Testis (tissue), 3 donors: Measurements from ENCODE around the gene MAST4. TPM values are rescaled to one million over a fixed set of nuclear protein-coding genes. Genes with fewer than 3 reads are reported as not detected.

Source experiments
- DNase-seq: peaks from one replicate; pipeline ENCODE4 v3.0.0-alpha.2; 2019
- H3K27ac ChIP-seq, 2 donors: fragments of 200-600 bp; sonication (generic); one replicate each; pipeline ENCODE4 v1.5.1; 2019
- H3K27me3 ChIP-seq: fragments of 200-600 bp; sonication (generic); one replicate; pipeline ENCODE4 v1.5.1; 2019
- H3K36me3 ChIP-seq: fragments of 200-600 bp; sonication (generic); one replicate; pipeline ENCODE4 v1.5.1; 2017; ENCODE audit warnings: low read depth; ENCODE audit errors: missing control alignments
- H3K4me1 ChIP-seq: fragments of 200-600 bp; sonication (generic); one replicate; pipeline ENCODE4 v1.5.1; 2019
- H3K4me3 ChIP-seq, 2 donors: fragments of 200-600 bp; sonication (generic); one replicate each; pipeline ENCODE4 v1.5.1; 2017 to 2019
- H3K9me3 ChIP-seq: fragments of 200-600 bp; sonication (generic); one replicate; pipeline ENCODE4 v1.5.1; 2017
- CTCF ChIP-seq, 3 experiments: fragments of 450-650 bp in 2 of 3; fragments of 200-600 bp in 1 of 3; sonication (generic) in 1 of 3; IDR thresholded peaks; one replicate each; pipeline ENCODE4 v1.5.1; 2016 to 2019; ENCODE audit warnings: antibody characterized with exemption in 3 of 3, mild to moderate bottlenecking in 2 of 3, moderate library complexity in 1 of 3
- POLR2A ChIP-seq: fragments of 450-650 bp; IDR thresholded peaks from one replicate; pipeline ENCODE4 v1.6.1; 2017; ENCODE audit warnings: antibody characterized with exemption, mild to moderate bottlenecking, moderate library complexity
- WGBS, 2 donors: methylation state at CpG; one replicate each; pipeline ENCODE4 v1.1.5; 2018; 5-methylcytosine and 5-hydroxymethylcytosine counted together
- intact Hi-C: fragments of 100-400 bp; cut with DNase I; formaldehyde crosslinking; loops from one replicate; pipeline ENCODE4 v1.15.1; 2023; ENCODE audit warnings: low total_unique reads
- polyA plus RNA-seq: library from polyadenylated mRNA; stranded (reverse); fragments of 350-450 nt; fragmentation: Illumina TruSeq; extraction: RNeasy Lipid Tissue Mini Kit (QIAGEN cat#74804); gene quantifications from one replicate; pipeline ENCODE4 v1.2.3, GENCODE V29; 2014; ENCODE audit warnings: low read depth, low replicate concordance; ENCODE audit not compliant: insufficient read depth
- total RNA-seq, 2 donors: library from RNA; depleted of rRNA; stranded (reverse); fragments of >200 nt; gene quantifications; one replicate each; pipeline ENCODE4 v1.2.3, GENCODE V29; 2016

Gene MAST4
- total and polyA plus RNA-seq, 3 donors from 2014 or later: 27.2 to 56.4 (median 51.4) TPM

GRCh38 chr5:67146574-67146973 lies 550.4 kb downstream of the MAST4 start:
- TF ChIP-seq POLR2A (no peak), CTCF (IDR thresholded peaks at IDR 0.05) (no peak)
- Histone ChIP-seq H3K36me3 (no peaks in the 10 kb centered on the region), H3K4me1 (no peaks in the 10 kb centered on the region), H3K27me3 (no peaks in the 10 kb centered on the region), H3K27ac (no peak overlapping the region), H3K4me3 (no peak overlapping the region), H3K9me3 (no peaks in the 10 kb centered on the region)
- intact Hi-C loops: no loop called here
- DNase-seq: no peak
- WGBS, 2 donors: 91 to 98% methylated on average over 1 of the region's 1 CpG

DNA sequence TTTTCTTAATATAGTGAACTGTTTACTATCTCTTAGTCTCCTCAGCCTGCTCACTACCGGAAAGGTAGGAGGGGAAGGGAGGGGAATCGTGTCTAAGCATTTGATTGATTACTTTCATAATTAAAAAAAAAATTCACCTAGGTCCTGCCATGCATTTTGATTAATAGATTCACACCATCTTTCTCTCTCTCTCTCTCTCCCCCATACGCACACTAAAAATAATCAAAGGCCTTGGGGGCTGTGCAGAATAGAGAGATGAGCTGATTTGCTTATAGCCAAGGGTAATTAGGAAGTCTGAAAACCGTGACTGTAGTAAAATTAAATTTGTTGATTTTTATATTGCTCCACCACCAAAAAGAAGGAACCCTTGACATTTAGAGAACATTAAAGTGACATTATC lies 550.8 kb downstream of the MAST4 start:
- intact Hi-C loops: no loop called here
- no peaks in the 10 kb centered on the region for H3K4me1 ChIP-seq
- 88 to 96% methylated on average over 4 of the region's 4 CpGs for WGBS, 2 donors
- no peak overlapping the region for H3K27ac ChIP-seq
- H3K27me3 ChIP-seq: no peaks in the 10 kb centered on the region
- no peaks in the 10 kb centered on the region for H3K36me3 ChIP-seq
- no peaks in the 10 kb centered on the region for H3K9me3 ChIP-seq
- no peak for DNase-seq
- H3K4me3 ChIP-seq: no peak overlapping the region
- no peak for TF ChIP-seq POLR2A
- no peak for TF ChIP-seq CTCF (IDR thresholded peaks at IDR 0.05)

- no peak for DNase-seq
- Histone ChIP-seq H3K4me1 (no peaks in the 10 kb centered on the region), H3K27me3 (no peaks in the 10 kb centered on the region), H3K27ac (no peak overlapping the region), H3K36me3 (no peaks in the 10 kb centered on the region), H3K4me3 (no peak overlapping the region), H3K9me3 (no peaks in the 10 kb centered on the region)
- 97 to 98% methylated on average over 3 of the region's 3 CpGs for WGBS, 2 donors
- TF ChIP-seq CTCF (IDR thresholded peaks at IDR 0.05) (no peak), POLR2A (no peak)
- intact Hi-C loops: no loop called here
Observed at GRCh38 chr5:67147760-67148159, 551.6 kb downstream of the MAST4 start.

DNA sequence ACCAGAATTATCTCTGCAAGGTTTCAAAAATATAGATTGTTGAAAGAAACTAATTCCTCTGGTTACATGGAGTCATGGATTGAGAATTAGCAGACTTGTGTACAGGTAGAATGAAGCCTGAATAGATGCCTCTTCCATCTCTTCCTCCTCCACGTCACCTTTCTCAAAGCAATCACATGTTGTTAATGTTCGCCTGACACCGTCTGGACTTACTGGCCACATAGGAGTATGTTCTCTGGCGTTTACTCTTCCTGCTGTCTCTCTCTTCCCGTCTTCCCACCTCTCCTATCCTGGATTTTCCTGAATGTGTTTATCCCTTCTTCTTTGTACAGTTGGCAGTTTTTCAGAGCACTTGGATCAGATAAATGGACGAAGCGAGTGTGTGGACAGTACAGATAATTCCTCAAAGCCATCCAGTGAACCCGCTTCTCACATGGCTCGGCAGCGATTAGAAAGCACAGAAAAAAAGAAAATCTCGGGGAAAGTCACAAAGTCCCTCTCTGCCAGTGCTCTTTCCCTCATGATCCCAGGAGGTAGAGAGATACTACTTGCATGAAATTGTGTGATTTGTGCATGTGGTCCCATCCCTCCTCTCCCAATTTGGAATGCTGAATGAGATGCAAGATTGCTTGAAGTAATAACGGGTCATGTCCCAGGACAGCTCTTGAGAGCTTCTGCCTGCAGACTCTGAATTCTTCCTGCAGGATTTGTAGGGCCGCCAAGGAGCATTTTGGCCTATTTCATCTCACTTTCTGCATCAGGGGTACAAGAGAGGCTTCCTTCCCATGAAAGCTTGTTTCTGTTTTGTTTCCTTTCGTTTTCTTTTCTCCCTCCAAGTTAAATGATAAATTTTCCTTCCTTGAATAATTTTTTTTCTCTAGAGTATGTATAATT lies 553.1 kb downstream of the MAST4 start:
- no peaks in the 10 kb centered on the region for H3K9me3 ChIP-seq
- peak overlapping the region in 1 of 2 donors; percentile 67 for H3K27ac ChIP-seq
- no peaks in the 10 kb centered on the region for H3K36me3 ChIP-seq
- H3K4me3 ChIP-seq: no peak overlapping the region
- intact Hi-C loops: no loop called here
- DNase-seq: no peak
- TF ChIP-seq POLR2A (no peak), CTCF (IDR thresholded peaks at IDR 0.05) (no peak)
- no peaks in the 10 kb centered on the region for H3K4me1 ChIP-seq
- H3K27me3 ChIP-seq: no peaks in the 10 kb centered on the region
- WGBS, 2 donors: 48 to 53% methylated on average over 14 of the region's 14 CpGs
